HK-2 (cell line): ENCODE data around the gene POP4.

Experiments
- DNase-seq: peaks from one replicate; pipeline ENCODE4 v3.0.0-alpha.2; 2018; ENCODE audit not compliant: unreplicated experiment

POP4 gene

GRCh38 chr19:29662278-29662603, 56.2 kb downstream of the POP4 start:
- no peak for DNase-seq

DNA sequence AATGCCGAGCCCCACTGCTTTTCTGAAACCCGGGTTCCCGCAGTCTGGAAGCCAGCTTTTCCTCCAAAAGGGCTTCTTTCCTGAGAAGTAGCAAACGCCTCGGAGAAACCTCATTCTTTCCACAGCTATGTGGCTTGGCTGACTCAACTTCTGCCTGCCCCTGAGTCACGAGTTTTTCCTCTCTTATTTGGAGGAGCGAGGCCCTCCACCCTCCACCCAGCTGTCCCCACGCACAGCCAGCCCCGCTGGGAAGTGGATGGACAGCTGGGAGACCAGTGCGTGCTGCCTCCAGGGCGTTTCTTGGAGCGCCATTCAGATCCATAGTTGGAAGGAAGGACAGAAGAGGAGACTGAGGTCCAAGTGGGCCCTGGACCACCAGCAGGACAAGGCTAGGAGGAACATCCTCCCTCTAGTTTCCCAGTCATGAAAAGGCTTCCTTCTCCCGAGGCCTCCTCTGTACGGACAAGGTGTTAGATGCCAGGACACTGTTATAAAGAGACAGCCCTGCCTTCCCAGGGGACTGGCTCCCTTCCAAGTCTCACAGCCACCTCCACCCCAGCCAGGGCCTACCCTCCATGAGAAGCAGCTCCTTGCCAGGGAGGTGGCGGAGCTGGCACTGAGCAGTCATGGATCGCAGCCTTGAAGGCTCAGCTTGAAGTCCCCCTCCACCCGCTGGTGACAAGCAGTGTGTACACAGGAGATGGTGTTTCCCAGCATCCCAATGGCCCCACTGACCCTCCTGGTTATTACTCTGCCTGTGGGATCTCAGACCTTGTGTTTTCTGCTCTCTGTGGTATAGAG, 56.7 kb downstream of the POP4 start:
- DNase-seq: peak; percentile 72

DNA sequence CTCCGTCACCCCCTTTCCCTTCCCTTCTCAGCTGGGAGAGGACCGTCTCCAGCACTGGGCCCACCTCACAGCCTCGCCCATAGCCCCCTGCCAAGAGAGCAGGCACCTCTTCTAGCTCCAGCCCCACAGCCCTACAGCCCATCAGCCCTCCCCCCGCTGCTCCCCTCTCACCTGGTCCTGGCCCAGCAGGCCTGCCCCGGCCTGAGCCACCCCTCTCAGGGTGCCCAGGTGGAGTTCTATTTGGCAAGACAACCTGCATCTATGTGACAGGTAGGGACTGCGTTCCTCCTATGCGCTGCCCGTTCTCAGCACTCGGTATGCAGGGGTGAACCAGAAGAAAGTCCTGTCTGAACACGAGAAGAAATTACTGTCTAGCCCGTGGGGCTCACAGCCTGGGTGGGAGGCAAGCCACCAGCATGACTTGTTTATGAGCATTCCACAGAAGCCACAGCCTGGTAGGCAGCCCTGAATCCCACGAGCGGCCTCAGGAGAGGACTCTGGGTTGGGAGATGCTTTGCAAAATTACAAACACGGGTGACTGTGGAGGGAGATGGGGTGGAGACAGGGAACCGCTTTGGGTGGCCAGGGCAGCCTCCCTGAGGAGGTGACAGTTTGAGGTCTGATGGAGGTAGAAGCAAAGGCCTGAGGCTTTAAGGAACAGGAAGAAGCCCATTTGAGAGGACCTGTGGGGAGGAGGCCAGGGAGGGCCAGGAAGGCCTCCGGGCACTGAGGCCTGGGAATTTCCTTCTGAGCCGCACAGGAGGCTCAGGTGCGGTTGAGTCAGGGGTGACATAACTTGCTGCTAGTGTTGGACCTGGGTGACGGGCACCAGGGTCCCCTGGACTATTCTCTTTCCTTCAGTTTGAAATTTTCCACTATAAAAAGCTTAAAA, 58.0 kb downstream of the POP4 start:
- no peak for DNase-seq

DNA sequence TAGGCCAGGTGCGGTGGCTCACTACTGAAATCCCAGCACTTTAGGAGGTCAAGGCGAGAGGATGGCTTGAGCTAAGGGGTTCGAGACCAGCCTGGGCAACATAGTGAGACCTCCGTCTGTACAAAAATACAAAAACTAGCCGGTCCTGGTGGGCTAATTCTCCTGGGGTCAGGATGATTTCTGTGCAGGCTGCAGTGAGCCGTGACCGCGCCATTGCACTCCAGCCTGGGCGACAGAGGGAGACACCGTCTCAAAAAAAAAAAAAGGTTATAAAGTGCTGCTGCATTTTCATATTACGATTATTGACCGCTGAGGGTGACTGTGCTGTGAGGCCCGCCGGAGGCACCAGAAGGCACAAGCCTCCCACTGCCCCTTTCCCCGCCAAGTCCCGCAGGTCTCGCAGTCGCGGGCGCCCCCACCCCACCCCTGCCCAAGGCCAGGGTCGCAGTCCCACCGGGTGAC, 58.7 kb downstream of the POP4 start:
- DNase-seq: no peak

- DNase-seq: peak; percentile 85
Measured at GRCh38 chr19:29665215-29665825, 59.2 kb downstream of the POP4 start, which contains the start of gene PLEKHF1. PLEKHF1 (plus strand) TSS chr19:29665461; CDS start chr19:29673840, 8,379 bp downstream.

GRCh38 chr19:29665826-29666577, 59.9 kb downstream of the POP4 start:
- DNase-seq: no peak
